Measurements from ENCODE around the gene SLK. TPM values are rescaled to one million over a fixed set of nuclear protein-coding genes. Genes with fewer than 3 reads are reported as not detected.

SLK gene
- total and polyA plus RNA-seq, 2 donors from 2014 or later: 12.3 to 45.5 TPM

GRCh38 chr10:104033401-104033930, 66.5 kb downstream of the SLK start:
- Histone ChIP-seq H3K4me1 (ENCODE audit: control insufficient read depth in 2 of 3, insufficient read depth in 2 of 3, low read depth in 1 of 3, low read length in 3 of 3) (no peaks in the 10 kb centered on the region), H3K4me3 (ENCODE audit: low read length in 3 of 3) (no peak overlapping the region), H3K36me3 (ENCODE audit: control insufficient read depth in 2 of 3, insufficient read depth in 3 of 3, low read length in 3 of 3) (peaks cover 0 to 4% (median 0%) of the 10 kb centered on the region in 3 donors), H3K9me3 (ENCODE audit: control insufficient read depth in 2 of 3, insufficient read depth in 1 of 3, low read length in 3 of 3) (no peaks in the 10 kb centered on the region), H3K27me3 (ENCODE audit: control insufficient read depth, insufficient read depth, low read length) (no peaks in the 10 kb centered on the region), H3K9ac (ENCODE audit: low read length in 3 of 3) (no peak overlapping the region), H3K27ac (ENCODE audit: low read depth in 2 of 2, low read length in 2 of 2) (no peak overlapping the region)
- DNase-seq (no peak), FAIRE-seq (no peak)
- TF ChIP-seq CTCF (IDR thresholded peaks at IDR 0.05; ENCODE audit: borderline replicate concordance, extremely low read depth, insufficient read depth): no peak
- intact Hi-C loops (cut with DNase I): no loop called here

- TF ChIP-seq CTCF (IDR thresholded peaks at IDR 0.05; ENCODE audit: borderline replicate concordance, extremely low read depth, insufficient read depth): no peak
- Histone ChIP-seq H3K36me3 (ENCODE audit: control insufficient read depth in 2 of 3, insufficient read depth in 3 of 3, low read length in 3 of 3) (peaks cover 0 to 4% (median 0%) of the 10 kb centered on the region in 3 donors), H3K4me1 (ENCODE audit: control insufficient read depth in 2 of 3, insufficient read depth in 2 of 3, low read depth in 1 of 3, low read length in 3 of 3) (no peaks in the 10 kb centered on the region), H3K9me3 (ENCODE audit: control insufficient read depth in 2 of 3, insufficient read depth in 1 of 3, low read length in 3 of 3) (no peaks in the 10 kb centered on the region), H3K27me3 (ENCODE audit: control insufficient read depth, insufficient read depth, low read length) (no peaks in the 10 kb centered on the region), H3K9ac (ENCODE audit: low read length in 3 of 3) (no peak overlapping the region), H3K27ac (ENCODE audit: low read depth in 2 of 2, low read length in 2 of 2) (no peak overlapping the region), H3K4me3 (ENCODE audit: low read length in 3 of 3) (no peak overlapping the region)
- intact Hi-C loops (cut with DNase I): no loop called here
- DNase-seq (no peak), FAIRE-seq (no peak)
These were observed 67.0 kb downstream of the SLK start for GRCh38 chr10:104033966-104034365.

- intact Hi-C loops (cut with DNase I): no loop called here
These were observed 67.7 kb downstream of the SLK start for GRCh38 chr10:104034401-104035193.

More at GRCh38 chr10:104034401-104035193, 67.7 kb downstream of the SLK start:
- Histone ChIP-seq H3K4me3 (ENCODE audit: low read length in 3 of 3) (no peak overlapping the region), H3K4me1 (ENCODE audit: control insufficient read depth in 2 of 3, insufficient read depth in 2 of 3, low read depth in 1 of 3, low read length in 3 of 3) (no peaks in the 10 kb centered on the region), H3K27me3 (ENCODE audit: control insufficient read depth, insufficient read depth, low read length) (no peaks in the 10 kb centered on the region), H3K27ac (ENCODE audit: low read depth in 2 of 2, low read length in 2 of 2) (no peak overlapping the region), H3K9me3 (ENCODE audit: control insufficient read depth in 2 of 3, insufficient read depth in 1 of 3, low read length in 3 of 3) (no peaks in the 10 kb centered on the region), H3K9ac (ENCODE audit: low read length in 3 of 3) (no peak overlapping the region), H3K36me3 (ENCODE audit: control insufficient read depth in 2 of 3, insufficient read depth in 3 of 3, low read length in 3 of 3) (no peaks in the 10 kb centered on the region)
- no peak for TF ChIP-seq CTCF (IDR thresholded peaks at IDR 0.05; ENCODE audit: borderline replicate concordance, extremely low read depth, insufficient read depth)
- DNase-seq (no peak), FAIRE-seq (no peak)
